ENCODE data around the gene ADAMTSL3. TPM values are rescaled to one million over a fixed set of nuclear protein-coding genes. Genes with fewer than 3 reads are reported as not detected.

The ADAMTSL3 gene
- total RNA-seq, 5 donors from 2014 or later (not counting 1 experiment from before 2014, with no cell fraction given) = 0.07 to 0.15 (median 0.12) TPM; not detected in 1

DNA sequence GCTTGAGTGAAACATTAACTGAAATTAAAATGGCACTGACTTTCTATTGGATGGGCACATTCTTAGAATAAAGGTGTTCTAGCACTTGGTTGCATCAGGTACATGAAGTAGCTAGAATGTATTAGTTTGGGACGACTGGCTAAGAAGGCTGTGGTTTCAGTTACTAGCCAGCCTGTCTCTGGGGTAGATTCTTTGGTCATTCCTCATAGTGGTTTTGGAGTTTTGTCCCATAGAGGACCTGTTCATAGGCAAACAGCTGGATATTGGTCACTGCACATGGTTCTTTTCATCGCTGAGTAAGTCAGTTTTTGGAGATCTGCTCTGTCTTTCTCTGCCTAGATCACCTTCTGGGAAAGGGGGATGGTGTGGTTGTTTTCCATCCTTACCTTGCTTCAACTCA is 55.3 kb downstream of the ADAMTSL3 start:
- no peaks in the 10 kb centered on the region for H3K4me1 ChIP-seq (ENCODE audit: control insufficient read depth in 1 of 2, extremely low read depth in 1 of 2, insufficient read depth in 2 of 2, low read length in 2 of 2)
- ChIA-PET CTCF (no interaction called here), POLR2A (no interaction called here)
- H3K36me3 ChIP-seq (ENCODE audit: control insufficient read depth in 2 of 2, extremely low read depth in 1 of 2, insufficient read depth in 1 of 2, low read length in 1 of 2) = no peaks in the 10 kb centered on the region
- Mint-ChIP-seq H3K9me3 (no peaks in the 10 kb centered on the region), H3K27ac (no peak overlapping the region), H3K27me3 (peaks cover 1 to 3% of the 10 kb centered on the region in 2 donors), H3K4me1 (no peaks in the 10 kb centered on the region), H3K4me3 (no peak overlapping the region), H3K36me3 (no peaks in the 10 kb centered on the region)
- WGBS (ENCODE audit: insufficient coverage) = 70% methylated on average over 2 of the region's 2 CpGs
- H3K27ac ChIP-seq (ENCODE audit: low read length) = no peak overlapping the region
- ATAC-seq (replicated peaks in 1 of 4) (no peak), DNase-seq (no peak)
- H3K27me3 ChIP-seq (replicated peaks in 1 of 2; ENCODE audit: control insufficient read depth in 2 of 2, extremely low read depth in 1 of 2, insufficient read depth in 2 of 2, low read length in 1 of 2) = no peaks in the 10 kb centered on the region
- no peak overlapping the region for H3K4me3 ChIP-seq (ENCODE audit: control insufficient read depth in 1 of 2, extremely low read depth in 1 of 2, low read length in 1 of 2)
- H3K9me3 ChIP-seq = no peaks in the 10 kb centered on the region

DNA sequence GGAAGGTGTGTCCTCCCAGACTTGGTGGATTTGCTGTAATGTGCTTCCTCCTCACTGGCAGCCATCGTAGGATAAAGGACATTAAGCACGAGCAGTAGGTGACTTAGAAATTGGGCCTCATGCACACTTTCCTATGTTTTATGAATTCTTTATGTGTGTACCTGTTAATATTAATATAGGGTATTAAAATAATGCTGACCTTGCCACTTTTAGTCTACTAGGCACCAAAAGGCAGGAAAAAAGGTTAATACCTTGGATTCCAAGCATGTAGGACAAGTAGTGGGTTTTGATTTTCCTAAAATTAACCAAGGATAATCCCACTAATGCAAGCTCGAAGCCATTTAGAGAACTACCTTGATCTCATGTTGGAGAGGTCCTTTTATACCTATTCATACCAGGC is 55.9 kb downstream of the ADAMTSL3 start:
- H3K27ac ChIP-seq (ENCODE audit: low read length) = no peak overlapping the region
- no peaks in the 10 kb centered on the region for H3K9me3 ChIP-seq
- ChIA-PET CTCF (no interaction called here), POLR2A (no interaction called here)
- no CpG with 5 or more reads among the region's 3 CpGs for WGBS (ENCODE audit: insufficient coverage)
- H3K36me3 ChIP-seq (ENCODE audit: control insufficient read depth in 2 of 2, extremely low read depth in 1 of 2, insufficient read depth in 1 of 2, low read length in 1 of 2) = no peaks in the 10 kb centered on the region
- H3K4me1 ChIP-seq (ENCODE audit: control insufficient read depth in 1 of 2, extremely low read depth in 1 of 2, insufficient read depth in 2 of 2, low read length in 2 of 2) = no peaks in the 10 kb centered on the region
- Mint-ChIP-seq H3K9me3 (no peaks in the 10 kb centered on the region), H3K27me3 (peaks cover 1 to 3% of the 10 kb centered on the region in 2 donors), H3K4me3 (no peak overlapping the region), H3K4me1 (no peaks in the 10 kb centered on the region), H3K27ac (no peak overlapping the region), H3K36me3 (no peaks in the 10 kb centered on the region)
- ATAC-seq (replicated peaks in 1 of 4) = no peak
- H3K4me3 ChIP-seq (ENCODE audit: control insufficient read depth in 1 of 2, extremely low read depth in 1 of 2, low read length in 1 of 2) = no peak overlapping the region
- no peaks in the 10 kb centered on the region for H3K27me3 ChIP-seq (replicated peaks in 1 of 2; ENCODE audit: control insufficient read depth in 2 of 2, extremely low read depth in 1 of 2, insufficient read depth in 2 of 2, low read length in 1 of 2)
- DNase-seq = no peak

DNA sequence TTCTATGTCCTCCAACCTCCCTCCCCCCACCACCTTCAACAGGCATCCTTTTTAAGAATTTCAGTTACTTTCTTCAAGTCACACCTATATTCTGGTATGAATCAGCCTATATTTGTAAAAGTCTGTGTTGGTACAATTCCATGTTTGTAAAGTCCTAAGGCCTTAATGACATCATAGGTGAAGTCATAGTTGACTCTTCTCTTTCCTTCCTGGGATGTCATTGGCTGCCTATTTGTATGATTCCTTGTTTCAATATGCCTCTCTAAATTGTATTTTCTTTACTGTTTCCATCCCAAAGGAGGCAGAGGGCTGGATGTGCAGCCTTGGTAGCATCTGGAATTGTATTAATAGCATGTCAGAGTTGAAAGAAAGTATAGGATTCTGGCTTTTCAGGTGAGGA is 56.5 kb downstream of the ADAMTSL3 start:
- Histone ChIP-seq H3K27ac (ENCODE audit: low read length) (no peak overlapping the region), H3K4me1 (ENCODE audit: control insufficient read depth in 1 of 2, extremely low read depth in 1 of 2, insufficient read depth in 2 of 2, low read length in 2 of 2) (no peaks in the 10 kb centered on the region), H3K36me3 (ENCODE audit: control insufficient read depth in 2 of 2, extremely low read depth in 1 of 2, insufficient read depth in 1 of 2, low read length in 1 of 2) (no peaks in the 10 kb centered on the region), H3K9me3 (no peaks in the 10 kb centered on the region), H3K27me3 (replicated peaks in 1 of 2; ENCODE audit: control insufficient read depth in 2 of 2, extremely low read depth in 1 of 2, insufficient read depth in 2 of 2, low read length in 1 of 2) (no peaks in the 10 kb centered on the region), H3K4me3 (ENCODE audit: control insufficient read depth in 1 of 2, extremely low read depth in 1 of 2, low read length in 1 of 2) (no peak overlapping the region)
- no peak for ATAC-seq (replicated peaks in 1 of 4)
- ChIA-PET POLR2A (no interaction called here), CTCF (no interaction called here)
- no peaks in the 10 kb centered on the region for H3K9me3 Mint-ChIP-seq
- no peak overlapping the region for H3K4me3 Mint-ChIP-seq
- H3K36me3 Mint-ChIP-seq = no peaks in the 10 kb centered on the region
- H3K27ac Mint-ChIP-seq = no peak overlapping the region
- DNase-seq = no peak
- no peaks in the 10 kb centered on the region for H3K4me1 Mint-ChIP-seq
- peaks cover under 1 to 1% of the 10 kb centered on the region in 2 donors for H3K27me3 Mint-ChIP-seq

DNA sequence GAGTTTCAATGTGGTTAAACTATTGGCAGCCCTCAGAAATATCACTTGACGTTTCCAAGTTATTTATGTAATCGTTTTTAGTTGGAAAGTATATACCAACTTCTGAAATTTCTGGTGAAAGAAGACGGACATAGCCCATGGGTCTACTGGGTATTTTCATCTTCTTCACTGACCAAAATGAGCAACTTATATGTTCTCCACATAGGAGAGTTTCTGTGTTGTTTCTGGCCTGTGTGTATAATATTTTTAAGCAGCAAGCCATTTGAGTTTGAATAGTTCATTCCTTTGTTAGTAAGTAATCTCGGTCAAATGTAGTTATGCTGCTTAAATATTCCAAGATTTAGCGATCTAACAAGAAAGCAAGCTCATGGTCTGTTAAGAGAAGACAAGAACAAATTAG is 57.3 kb downstream of the ADAMTSL3 start:
- POLR2A ChIA-PET = no interaction called here
- no peak for DNase-seq
- WGBS (ENCODE audit: insufficient coverage) = 92% methylated on average over 2 of the region's 5 CpGs
- CTCF ChIA-PET = no interaction called here
- Histone ChIP-seq H3K27me3 (replicated peaks in 1 of 2; ENCODE audit: control insufficient read depth in 2 of 2, extremely low read depth in 1 of 2, insufficient read depth in 2 of 2, low read length in 1 of 2) (no peaks in the 10 kb centered on the region), H3K4me3 (ENCODE audit: control insufficient read depth in 1 of 2, extremely low read depth in 1 of 2, low read length in 1 of 2) (no peak overlapping the region), H3K36me3 (ENCODE audit: control insufficient read depth in 2 of 2, extremely low read depth in 1 of 2, insufficient read depth in 1 of 2, low read length in 1 of 2) (no peaks in the 10 kb centered on the region), H3K27ac (ENCODE audit: low read length) (no peak overlapping the region), H3K9me3 (no peaks in the 10 kb centered on the region), H3K4me1 (ENCODE audit: control insufficient read depth in 1 of 2, extremely low read depth in 1 of 2, insufficient read depth in 2 of 2, low read length in 2 of 2) (no peaks in the 10 kb centered on the region)
- no peaks in the 10 kb centered on the region for H3K36me3 Mint-ChIP-seq
- no peaks in the 10 kb centered on the region for H3K9me3 Mint-ChIP-seq
- no peak for ATAC-seq (replicated peaks in 1 of 4)
- H3K27ac Mint-ChIP-seq = no peak overlapping the region
- no peaks in the 10 kb centered on the region for H3K4me1 Mint-ChIP-seq
- H3K4me3 Mint-ChIP-seq = no peak overlapping the region
- peaks cover 0 to 5% of the 10 kb centered on the region in 2 donors for H3K27me3 Mint-ChIP-seq

DNA sequence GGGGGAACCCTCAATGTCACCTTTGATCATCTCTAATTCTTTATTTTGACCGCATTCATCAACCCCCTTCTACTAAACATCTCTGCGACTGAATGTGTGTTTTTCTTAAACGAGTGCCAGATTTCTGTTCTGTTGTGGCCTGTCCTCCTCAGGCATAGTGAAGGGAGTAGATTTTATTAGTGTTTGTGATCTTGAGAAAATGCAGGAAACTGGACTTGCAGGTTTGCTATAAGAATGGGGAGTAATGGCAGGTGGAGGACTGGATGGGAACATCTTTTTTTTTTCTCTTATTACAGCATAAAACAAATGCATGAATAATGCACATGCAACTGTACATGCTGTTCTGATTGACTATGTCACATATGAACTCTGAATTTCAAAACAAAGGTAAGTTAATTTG is 59.3 kb downstream of the ADAMTSL3 start:
- Histone ChIP-seq H3K27ac (ENCODE audit: low read length) (no peak overlapping the region), H3K27me3 (replicated peaks in 1 of 2; ENCODE audit: control insufficient read depth in 2 of 2, extremely low read depth in 1 of 2, insufficient read depth in 2 of 2, low read length in 1 of 2) (no peaks in the 10 kb centered on the region), H3K9me3 (no peaks in the 10 kb centered on the region), H3K4me3 (ENCODE audit: control insufficient read depth in 1 of 2, extremely low read depth in 1 of 2, low read length in 1 of 2) (no peak overlapping the region), H3K36me3 (ENCODE audit: control insufficient read depth in 2 of 2, extremely low read depth in 1 of 2, insufficient read depth in 1 of 2, low read length in 1 of 2) (no peaks in the 10 kb centered on the region), H3K4me1 (ENCODE audit: control insufficient read depth in 1 of 2, extremely low read depth in 1 of 2, insufficient read depth in 2 of 2, low read length in 2 of 2) (no peaks in the 10 kb centered on the region)
- ATAC-seq (replicated peaks in 1 of 4) (no peak), DNase-seq (no peak)
- H3K4me3 Mint-ChIP-seq = no peak overlapping the region
- H3K27me3 Mint-ChIP-seq = peaks cover 2 to 9% of the 10 kb centered on the region in 2 donors
- H3K9me3 Mint-ChIP-seq = no peaks in the 10 kb centered on the region
- H3K27ac Mint-ChIP-seq = no peak overlapping the region
- no peaks in the 10 kb centered on the region for H3K36me3 Mint-ChIP-seq
- ChIA-PET POLR2A (no interaction called here), CTCF (no interaction called here)
- no peaks in the 10 kb centered on the region for H3K4me1 Mint-ChIP-seq
- WGBS (ENCODE audit: insufficient coverage) = no CpG with 5 or more reads among the region's 3 CpGs

DNA sequence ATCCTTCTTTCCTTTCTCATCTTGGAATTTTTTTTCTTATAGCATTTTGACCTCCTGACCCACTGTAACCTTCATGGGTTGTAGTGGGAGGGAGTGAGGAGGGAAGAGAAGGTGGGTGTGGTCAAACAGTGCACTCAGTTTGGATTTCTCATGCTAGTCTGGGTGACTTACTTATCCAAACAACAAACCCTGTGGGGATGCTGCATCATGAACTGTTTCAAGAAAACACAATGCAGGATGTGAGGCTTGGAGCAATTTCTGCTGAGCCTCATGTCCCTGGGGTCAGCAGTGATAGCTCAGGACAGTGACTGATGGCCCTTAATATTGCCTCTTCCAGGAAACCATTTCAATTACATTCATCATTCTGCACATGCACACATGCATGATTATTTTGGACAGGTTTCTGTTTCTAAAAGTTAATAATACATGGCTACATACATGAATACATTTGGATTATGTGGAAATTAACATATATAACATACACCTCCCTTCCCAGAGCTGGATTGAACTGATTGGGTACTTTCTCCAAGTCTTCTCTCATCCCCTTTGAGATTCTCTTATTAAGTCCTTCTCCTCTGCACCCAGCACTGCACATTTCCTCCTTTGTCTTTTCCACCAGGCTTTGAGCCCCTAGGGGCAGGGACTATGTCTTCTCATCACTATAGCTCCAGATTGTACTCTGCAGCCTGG is 61.2 kb downstream of the ADAMTSL3 start:
- no peaks in the 10 kb centered on the region for H3K4me1 Mint-ChIP-seq
- H3K36me3 ChIP-seq (ENCODE audit: control insufficient read depth in 2 of 2, extremely low read depth in 1 of 2, insufficient read depth in 1 of 2, low read length in 1 of 2) = no peaks in the 10 kb centered on the region
- ATAC-seq (replicated peaks in 1 of 4) (no peak), DNase-seq (no peak)
- no peak overlapping the region for H3K4me3 ChIP-seq (ENCODE audit: control insufficient read depth in 1 of 2, extremely low read depth in 1 of 2, low read length in 1 of 2)
- H3K4me3 Mint-ChIP-seq = no peak overlapping the region
- no peaks in the 10 kb centered on the region for H3K36me3 Mint-ChIP-seq
- H3K27ac ChIP-seq (ENCODE audit: low read length) = no peak overlapping the region
- no peak overlapping the region for H3K27ac Mint-ChIP-seq
- POLR2A ChIA-PET = no interaction called here
- no peaks in the 10 kb centered on the region for H3K9me3 ChIP-seq
- H3K4me1 ChIP-seq (ENCODE audit: control insufficient read depth in 1 of 2, extremely low read depth in 1 of 2, insufficient read depth in 2 of 2, low read length in 2 of 2) = no peaks in the 10 kb centered on the region
- CTCF ChIA-PET = no interaction called here
- no peaks in the 10 kb centered on the region for H3K9me3 Mint-ChIP-seq
- peaks cover 2 to 9% of the 10 kb centered on the region in 2 donors for H3K27me3 Mint-ChIP-seq
- no peaks in the 10 kb centered on the region for H3K27me3 ChIP-seq (replicated peaks in 1 of 2; ENCODE audit: control insufficient read depth in 2 of 2, extremely low read depth in 1 of 2, insufficient read depth in 2 of 2, low read length in 1 of 2)

DNA sequence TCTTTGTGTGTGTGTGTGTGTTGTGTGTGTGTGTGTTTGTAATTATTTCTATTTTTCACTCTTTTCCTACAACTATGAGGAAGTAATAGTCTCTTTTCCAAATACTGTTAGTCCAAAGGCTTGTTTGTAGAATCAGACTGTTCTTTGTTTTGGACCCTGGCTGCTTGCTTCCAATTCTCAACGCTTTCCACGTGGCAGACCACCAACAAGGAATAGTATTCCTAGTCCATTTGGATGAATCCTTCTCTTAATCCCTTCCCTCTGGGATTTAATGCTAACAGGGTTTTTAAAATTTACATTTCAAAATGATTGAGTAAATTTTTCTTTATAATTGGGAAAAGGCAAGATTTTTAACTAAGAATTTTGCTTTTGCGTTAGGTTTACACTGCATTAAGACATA is 62.7 kb downstream of the ADAMTSL3 start:
- WGBS (ENCODE audit: insufficient coverage) = no CpG with 5 or more reads among the region's 3 CpGs
- no peaks in the 10 kb centered on the region for H3K4me1 ChIP-seq (ENCODE audit: control insufficient read depth in 1 of 2, extremely low read depth in 1 of 2, insufficient read depth in 2 of 2, low read length in 2 of 2)
- no peaks in the 10 kb centered on the region for H3K27me3 ChIP-seq (replicated peaks in 1 of 2; ENCODE audit: control insufficient read depth in 2 of 2, extremely low read depth in 1 of 2, insufficient read depth in 2 of 2, low read length in 1 of 2)
- H3K27ac ChIP-seq (ENCODE audit: low read length) = no peak overlapping the region
- H3K27me3 Mint-ChIP-seq = peaks cover 2 to 9% of the 10 kb centered on the region in 2 donors
- H3K36me3 ChIP-seq (ENCODE audit: control insufficient read depth in 2 of 2, extremely low read depth in 1 of 2, insufficient read depth in 1 of 2, low read length in 1 of 2) = no peaks in the 10 kb centered on the region
- H3K4me3 ChIP-seq (ENCODE audit: control insufficient read depth in 1 of 2, extremely low read depth in 1 of 2, low read length in 1 of 2) = no peak overlapping the region
- CTCF ChIA-PET = no interaction called here
- H3K9me3 ChIP-seq = no peaks in the 10 kb centered on the region
- no peak for ATAC-seq (replicated peaks in 1 of 4)
- no peaks in the 10 kb centered on the region for H3K36me3 Mint-ChIP-seq
- H3K4me3 Mint-ChIP-seq = no peak overlapping the region
- no peaks in the 10 kb centered on the region for H3K9me3 Mint-ChIP-seq
- POLR2A ChIA-PET = no interaction called here
- H3K27ac Mint-ChIP-seq = no peak overlapping the region
- no peaks in the 10 kb centered on the region for H3K4me1 Mint-ChIP-seq
- DNase-seq = no peak

All from T-cell (primary cell).